Measurements from ENCODE around the gene DCST1.

Gene DCST1

DNA sequence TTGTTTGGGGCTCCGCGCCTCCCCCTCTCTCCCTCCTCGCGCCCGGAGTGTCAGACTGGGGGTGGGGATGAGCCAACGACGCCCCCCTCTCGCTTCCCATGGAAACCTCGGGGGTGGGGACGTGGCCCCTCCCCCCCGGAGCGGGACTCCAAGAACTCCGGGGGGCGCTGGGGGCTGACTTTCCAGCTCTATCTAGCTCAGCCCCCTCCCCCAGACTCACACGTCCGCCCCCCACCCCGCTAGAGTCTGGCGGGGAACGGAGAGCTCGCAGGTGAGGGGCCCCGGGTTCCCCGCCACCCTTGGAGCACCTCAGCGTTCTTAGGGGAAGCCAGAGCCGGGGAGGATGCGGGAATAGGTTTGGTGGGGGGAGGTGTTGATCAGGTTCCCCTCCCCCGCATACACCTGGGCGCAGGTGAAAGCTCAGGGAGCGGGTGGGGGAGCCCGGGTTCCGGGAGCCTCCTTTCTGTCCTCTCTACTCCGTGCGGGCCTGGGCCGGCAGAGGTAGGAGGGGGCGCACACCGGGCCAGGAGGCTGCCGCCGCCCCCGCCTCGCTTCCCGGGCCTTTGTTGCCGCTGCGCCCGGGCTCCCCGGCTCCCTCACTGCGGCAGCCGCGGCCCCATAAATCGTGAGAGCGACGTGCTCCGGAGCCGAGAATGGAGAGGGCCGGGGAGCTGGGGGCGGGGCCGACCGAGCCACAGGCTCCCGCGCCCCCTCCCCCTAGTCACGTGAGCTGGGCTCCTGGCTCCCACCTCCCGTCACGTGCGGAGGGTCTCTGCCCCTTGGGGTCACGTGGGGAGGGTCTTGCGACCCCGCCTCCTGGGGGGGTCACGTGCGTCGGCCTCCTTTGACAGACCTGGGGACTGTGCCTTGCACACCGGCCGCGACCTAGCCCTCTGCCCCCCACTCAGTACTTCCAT is 46.9 kb downstream of the DCST1 start:
- no peaks in the 10 kb centered on the region for H3K36me3 Mint-ChIP-seq
- H3K4me3 Mint-ChIP-seq, result peak overlapping the region; percentile 43
- H3K27ac Mint-ChIP-seq, result no peak overlapping the region
- DNase-seq (ENCODE audit: low spot score in 2 of 2), result peak in 1 of 2 donors; percentile 48
- H3K27me3 Mint-ChIP-seq, result peaks cover 17% of the 10 kb centered on the region
- peaks cover 37% of the 10 kb centered on the region for H3K4me1 Mint-ChIP-seq
- ATAC-seq (ENCODE audit: low read depth), result no peak
- H3K9me3 Mint-ChIP-seq, result no peaks in the 10 kb centered on the region

DNA sequence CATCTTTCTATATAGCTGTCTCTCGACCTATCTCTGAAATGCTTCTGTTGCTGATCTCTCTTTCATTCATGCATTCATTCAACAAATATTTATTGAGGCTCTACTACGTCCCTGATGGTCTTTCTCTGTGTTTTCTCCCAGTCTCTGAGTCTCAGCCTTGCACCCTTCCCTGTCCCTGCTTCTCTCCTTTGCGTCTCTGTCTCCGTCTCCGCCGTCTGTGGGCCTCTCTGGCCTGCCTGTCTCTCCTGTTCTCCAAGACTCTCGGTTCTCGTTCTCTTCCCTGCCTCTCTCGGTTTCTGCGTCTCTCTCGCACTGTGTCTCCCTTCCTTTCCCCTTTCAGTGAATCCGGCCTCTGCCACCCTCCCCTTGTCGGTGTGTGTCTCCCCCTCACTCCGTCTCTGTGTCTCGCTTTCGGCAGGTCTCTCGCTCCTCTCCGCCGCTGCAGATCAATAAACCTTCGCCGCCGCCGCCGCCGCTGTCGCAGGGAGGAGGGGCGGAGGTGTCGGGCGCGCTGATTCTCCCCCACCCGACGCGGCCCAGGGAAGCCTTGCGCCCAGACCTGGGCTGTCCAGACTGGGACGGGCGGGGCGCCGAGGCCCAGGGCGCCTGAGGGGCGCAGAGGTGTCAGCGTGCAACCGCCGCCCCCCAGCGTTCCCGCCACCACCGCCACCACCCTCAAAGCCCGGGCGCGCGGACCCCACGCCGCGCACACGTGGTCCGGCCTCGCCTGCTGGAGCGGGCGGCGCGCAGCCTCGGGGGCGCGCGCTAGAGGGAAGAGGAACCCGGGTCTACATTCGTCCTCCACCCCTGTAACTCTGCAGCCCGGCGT is 48.1 kb downstream of the DCST1 start:
- no peaks in the 10 kb centered on the region for H3K9me3 Mint-ChIP-seq
- H3K27me3 Mint-ChIP-seq, result peaks cover 17% of the 10 kb centered on the region
- ATAC-seq (ENCODE audit: low read depth) (no peak), DNase-seq (ENCODE audit: low spot score in 2 of 2) (no peak)
- peak overlapping the region; percentile 62 for H3K4me3 Mint-ChIP-seq
- H3K4me1 Mint-ChIP-seq, result peaks cover 41% of the 10 kb centered on the region
- peak overlapping the region; percentile 7 for H3K27ac Mint-ChIP-seq
- no peaks in the 10 kb centered on the region for H3K36me3 Mint-ChIP-seq

DNA sequence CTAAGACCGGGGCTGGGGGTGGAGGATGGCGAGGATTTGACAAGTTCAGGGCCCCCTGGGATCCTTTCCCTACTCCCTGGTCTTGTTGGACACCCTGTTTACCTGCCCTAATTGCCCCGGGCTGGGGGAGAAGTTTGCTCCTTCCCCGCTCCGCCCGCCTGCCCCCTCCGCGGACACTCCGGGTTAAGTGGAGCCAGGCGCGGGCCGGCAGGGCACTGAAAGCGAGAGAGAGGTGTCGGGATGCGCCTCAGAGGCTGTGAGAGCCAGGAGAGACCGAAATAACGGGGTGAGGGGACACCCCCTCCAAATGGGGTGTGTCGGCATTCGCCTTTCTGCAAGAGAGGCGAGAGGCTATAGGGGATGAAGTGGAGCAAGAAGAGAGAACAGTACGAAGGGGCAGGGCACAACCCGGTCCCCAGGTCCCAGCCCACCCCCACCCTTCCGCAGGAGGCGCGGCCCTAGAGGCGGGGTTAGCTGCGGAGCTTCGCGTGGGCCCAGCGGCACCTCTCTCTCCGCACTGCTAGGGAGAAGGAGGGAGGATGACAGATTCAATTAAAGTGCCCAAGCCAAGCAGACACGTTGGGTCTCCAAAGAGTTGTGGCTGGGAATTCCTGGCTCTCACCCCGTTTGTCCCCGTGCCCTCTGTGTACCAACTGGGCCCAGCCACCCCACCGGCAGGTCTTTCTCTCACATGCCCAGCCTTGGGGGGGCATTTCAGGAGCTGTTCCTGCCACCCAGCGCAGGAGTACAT is 48.9 kb downstream of the DCST1 start:
- ATAC-seq (ENCODE audit: low read depth) (no peak), DNase-seq (ENCODE audit: low spot score in 2 of 2) (no peak)
- H3K27ac Mint-ChIP-seq, result no peak overlapping the region
- peaks cover 41% of the 10 kb centered on the region for H3K4me1 Mint-ChIP-seq
- H3K9me3 Mint-ChIP-seq, result no peaks in the 10 kb centered on the region
- no peaks in the 10 kb centered on the region for H3K36me3 Mint-ChIP-seq
- H3K4me3 Mint-ChIP-seq, result peak overlapping the region; percentile 42
- peaks cover 17% of the 10 kb centered on the region for H3K27me3 Mint-ChIP-seq

DNA sequence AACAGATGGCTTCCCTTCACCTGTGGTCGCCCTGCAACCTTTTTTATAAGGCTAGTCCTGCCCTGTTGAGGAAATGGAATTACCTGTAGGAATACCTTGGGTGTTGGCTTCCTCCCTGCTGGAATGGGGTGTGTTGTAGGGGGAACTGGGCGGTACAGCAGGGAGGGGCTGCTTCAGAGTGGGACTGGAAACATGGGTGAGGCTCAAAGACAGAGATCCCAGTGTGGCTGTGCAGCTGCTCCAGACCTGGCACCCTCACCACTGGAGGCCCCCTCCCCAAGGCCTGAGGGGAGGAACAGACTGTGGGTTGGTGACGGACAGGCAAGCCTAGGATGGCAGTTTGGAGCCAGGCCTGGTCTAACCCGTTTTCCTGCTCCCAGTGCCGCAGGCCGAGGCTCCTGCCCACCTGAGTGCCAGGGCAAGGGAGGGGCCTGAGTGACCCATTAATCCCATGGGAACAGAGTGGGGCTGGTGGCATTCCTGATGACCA is 49.5 kb downstream of the DCST1 start:
- Mint-ChIP-seq H3K27me3 (peaks cover 17% of the 10 kb centered on the region), H3K36me3 (no peaks in the 10 kb centered on the region), H3K9me3 (no peaks in the 10 kb centered on the region), H3K4me1 (peaks cover 36% of the 10 kb centered on the region), H3K4me3 (peak overlapping the region; percentile 6), H3K27ac (no peak overlapping the region)
- DNase-seq (ENCODE audit: low spot score in 2 of 2) (no peak), ATAC-seq (ENCODE audit: low read depth) (no peak)

DNA sequence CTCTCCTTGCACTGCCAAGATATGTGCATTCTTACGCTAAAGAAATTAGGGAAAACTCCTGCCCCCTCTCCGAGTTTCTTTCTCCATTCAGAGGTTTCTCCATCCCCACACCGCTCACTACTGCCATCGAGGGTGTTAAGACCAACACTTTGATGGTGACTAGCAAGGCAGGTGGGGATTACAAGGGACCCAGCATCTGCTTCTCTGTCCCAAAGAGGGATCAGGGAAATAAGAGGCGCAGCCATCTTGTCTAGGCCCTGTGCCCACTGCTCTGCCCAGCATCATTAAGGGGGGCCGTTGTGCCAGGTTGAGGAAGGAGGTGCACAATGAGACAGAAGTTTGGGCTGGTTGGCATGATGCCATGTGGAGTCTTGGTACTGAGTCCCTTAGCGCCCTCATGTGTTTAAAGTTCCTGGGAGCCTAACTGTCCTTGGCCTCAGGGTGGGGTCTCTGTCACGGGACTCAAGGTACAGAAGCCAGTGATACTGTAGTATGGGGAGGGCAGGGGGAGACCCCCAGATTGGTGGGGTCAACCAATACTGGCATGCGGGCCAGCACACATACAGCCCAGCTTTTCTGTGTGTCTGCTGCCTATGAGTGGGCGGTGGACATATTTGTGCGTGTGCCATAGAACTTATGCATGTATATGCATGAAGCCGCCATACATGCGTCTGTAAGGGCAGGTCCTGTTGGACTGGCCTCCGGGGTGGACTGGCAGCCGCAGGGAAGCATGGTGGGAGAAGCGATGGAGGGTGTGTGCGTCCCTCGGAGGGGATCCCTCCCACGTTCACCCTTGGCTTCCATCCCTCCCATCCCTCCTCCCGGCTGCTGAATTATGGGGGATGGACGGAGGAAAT is 50.5 kb downstream of the DCST1 start:
- peaks cover 17% of the 10 kb centered on the region for H3K27me3 Mint-ChIP-seq
- H3K4me3 Mint-ChIP-seq, result peak overlapping the region; percentile 90
- ATAC-seq (ENCODE audit: low read depth), result no peak
- H3K27ac Mint-ChIP-seq, result peak overlapping the region; percentile 80
- DNase-seq (ENCODE audit: low spot score in 2 of 2), result no peak
- peaks cover 36% of the 10 kb centered on the region for H3K4me1 Mint-ChIP-seq
- H3K9me3 Mint-ChIP-seq, result no peaks in the 10 kb centered on the region
- no peaks in the 10 kb centered on the region for H3K36me3 Mint-ChIP-seq

DNA sequence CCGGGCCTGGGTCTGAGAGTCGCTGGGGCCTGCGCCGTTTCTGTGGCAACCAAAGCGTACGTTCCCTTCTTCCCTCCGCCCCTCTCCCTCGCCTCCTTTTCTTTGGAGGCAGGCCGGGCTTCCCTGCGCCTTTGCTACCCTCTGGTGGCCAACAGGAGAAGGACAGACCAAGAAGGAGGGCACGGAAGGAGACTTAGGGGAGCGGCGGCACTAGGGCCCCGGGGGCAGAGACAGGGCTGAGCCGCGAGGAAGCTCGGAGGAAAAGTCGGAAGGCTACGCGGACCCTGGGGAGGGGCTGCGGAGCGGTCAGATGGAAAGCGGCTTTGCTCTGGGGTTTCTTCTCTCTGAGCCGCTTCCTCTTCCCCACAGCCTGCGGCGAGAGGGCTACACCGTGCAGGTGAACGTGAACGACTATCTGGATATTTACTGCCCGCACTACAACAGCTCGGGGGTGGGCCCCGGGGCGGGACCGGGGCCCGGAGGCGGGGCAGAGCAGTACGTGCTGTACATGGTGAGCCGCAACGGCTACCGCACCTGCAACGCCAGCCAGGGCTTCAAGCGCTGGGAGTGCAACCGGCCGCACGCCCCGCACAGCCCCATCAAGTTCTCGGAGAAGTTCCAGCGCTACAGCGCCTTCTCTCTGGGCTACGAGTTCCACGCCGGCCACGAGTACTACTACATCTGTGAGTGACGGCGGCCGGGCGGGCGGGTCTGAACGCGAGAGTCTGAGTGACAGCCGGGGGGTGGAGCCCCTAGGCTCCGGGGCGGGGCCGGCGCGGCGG is 51.3 kb downstream of the DCST1 start:
- H3K4me3 Mint-ChIP-seq, result peak overlapping the region; percentile 90
- H3K27me3 Mint-ChIP-seq, result peaks cover 13% of the 10 kb centered on the region
- peak; percentile 93 for DNase-seq (ENCODE audit: low spot score in 2 of 2)
- peak overlapping the region; percentile 80 for H3K27ac Mint-ChIP-seq
- peak; percentile 74 for ATAC-seq (ENCODE audit: low read depth)
- H3K4me1 Mint-ChIP-seq, result peaks cover 29% of the 10 kb centered on the region
- H3K9me3 Mint-ChIP-seq, result no peaks in the 10 kb centered on the region
- no peaks in the 10 kb centered on the region for H3K36me3 Mint-ChIP-seq

DNA sequence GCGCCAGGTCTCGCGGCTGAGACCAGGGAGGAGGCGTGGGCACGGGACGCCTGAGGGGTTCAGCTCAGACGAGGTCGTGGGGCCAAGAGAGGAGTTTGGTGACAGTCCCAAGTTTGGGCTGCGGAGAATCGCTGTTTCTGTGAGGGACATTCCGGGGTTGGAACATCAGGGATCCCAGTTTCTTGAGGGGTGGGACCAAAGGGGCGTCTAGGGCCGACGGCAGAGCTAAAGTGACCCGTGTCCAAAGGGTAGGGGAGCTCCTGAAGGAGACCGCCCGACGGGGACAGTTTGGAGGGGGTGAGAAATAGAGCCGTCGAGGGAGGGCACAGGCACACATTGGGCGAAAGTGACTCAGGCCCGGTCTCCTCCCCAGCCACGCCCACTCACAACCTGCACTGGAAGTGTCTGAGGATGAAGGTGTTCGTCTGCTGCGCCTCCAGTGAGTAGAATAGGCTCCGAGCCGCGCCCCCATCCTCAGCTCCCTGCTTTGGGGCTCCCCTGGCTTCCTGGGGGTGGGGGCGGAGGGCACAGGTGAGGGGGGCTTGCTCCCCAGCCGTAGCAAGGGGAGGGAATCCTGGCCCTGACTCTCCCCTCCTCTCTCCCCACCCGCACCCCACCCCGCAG is 52.0 kb downstream of the DCST1 start:
- H3K36me3 Mint-ChIP-seq, result no peaks in the 10 kb centered on the region
- ATAC-seq (ENCODE audit: low read depth) (peak; percentile 16), DNase-seq (ENCODE audit: low spot score in 2 of 2) (peak in 1 of 2 donors; percentile 49)
- peaks cover 28% of the 10 kb centered on the region for H3K4me1 Mint-ChIP-seq
- peak overlapping the region; percentile 80 for H3K27ac Mint-ChIP-seq
- peaks cover 13% of the 10 kb centered on the region for H3K27me3 Mint-ChIP-seq
- H3K4me3 Mint-ChIP-seq, result peak overlapping the region; percentile 90
- no peaks in the 10 kb centered on the region for H3K9me3 Mint-ChIP-seq

DNA sequence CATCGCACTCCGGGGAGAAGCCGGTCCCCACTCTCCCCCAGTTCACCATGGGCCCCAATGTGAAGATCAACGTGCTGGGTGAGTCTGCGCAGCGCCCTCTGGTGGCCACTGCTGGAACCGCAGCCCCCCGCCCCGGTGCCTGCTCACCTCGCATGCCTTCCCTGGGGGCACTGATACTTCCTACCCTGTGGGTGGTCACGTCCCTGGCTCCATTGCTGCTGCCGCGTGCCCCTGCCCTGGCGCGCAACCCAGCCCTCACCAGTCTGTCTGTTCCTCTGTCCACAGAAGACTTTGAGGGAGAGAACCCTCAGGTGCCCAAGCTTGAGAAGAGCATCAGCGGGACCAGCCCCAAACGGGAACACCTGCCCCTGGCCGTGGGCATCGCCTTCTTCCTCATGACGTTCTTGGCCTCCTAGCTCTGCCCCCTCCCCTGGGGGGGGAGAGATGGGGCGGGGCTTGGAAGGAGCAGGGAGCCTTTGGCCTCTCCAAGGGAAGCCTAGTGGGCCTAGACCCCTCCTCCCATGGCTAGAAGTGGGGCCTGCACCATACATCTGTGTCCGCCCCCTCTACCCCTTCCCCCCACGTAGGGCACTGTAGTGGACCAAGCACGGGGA is 52.6 kb downstream of the DCST1 start:
- Mint-ChIP-seq H3K27me3 (peaks cover 13% of the 10 kb centered on the region), H3K27ac (peak overlapping the region; percentile 80), H3K4me1 (peaks cover 28% of the 10 kb centered on the region), H3K36me3 (no peaks in the 10 kb centered on the region), H3K4me3 (peak overlapping the region; percentile 70), H3K9me3 (no peaks in the 10 kb centered on the region)
- DNase-seq (ENCODE audit: low spot score in 2 of 2), result peak; percentile 89 to 95
- peak; percentile 17 for ATAC-seq (ENCODE audit: low read depth)

DNA sequence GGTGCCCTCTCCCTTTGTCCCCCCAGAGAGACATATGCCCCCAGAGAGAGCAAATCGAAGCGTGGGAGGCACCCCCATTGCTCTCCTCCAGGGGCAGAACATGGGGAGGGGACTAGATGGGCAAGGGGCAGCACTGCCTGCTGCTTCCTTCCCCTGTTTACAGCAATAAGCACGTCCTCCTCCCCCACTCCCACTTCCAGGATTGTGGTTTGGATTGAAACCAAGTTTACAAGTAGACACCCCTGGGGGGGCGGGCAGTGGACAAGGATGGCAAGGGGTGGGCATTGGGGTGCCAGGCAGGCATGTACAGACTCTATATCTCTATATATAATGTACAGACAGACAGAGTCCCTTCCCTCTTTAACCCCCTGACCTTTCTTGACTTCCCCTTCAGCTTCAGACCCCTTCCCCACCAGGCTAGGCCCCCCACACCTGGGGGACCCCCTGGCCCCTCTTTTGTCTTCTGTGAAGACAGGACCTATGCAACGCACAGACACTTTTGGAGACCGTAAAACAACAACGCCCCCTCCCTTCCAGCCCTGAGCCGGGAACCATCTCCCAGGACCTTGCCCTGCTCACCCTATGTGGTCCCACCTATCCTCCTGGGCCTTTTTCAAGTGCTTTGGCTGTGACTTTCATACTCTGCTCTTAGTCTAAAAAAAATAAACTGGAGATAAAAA is 53.4 kb downstream of the DCST1 start:
- DNase-seq (ENCODE audit: low spot score in 2 of 2) (no peak), ATAC-seq (ENCODE audit: low read depth) (no peak)
- Mint-ChIP-seq H3K27ac (no peak overlapping the region), H3K4me3 (no peak overlapping the region), H3K9me3 (no peaks in the 10 kb centered on the region), H3K36me3 (no peaks in the 10 kb centered on the region), H3K4me1 (peaks cover 23% of the 10 kb centered on the region), H3K27me3 (peaks cover 8% of the 10 kb centered on the region)

DNA sequence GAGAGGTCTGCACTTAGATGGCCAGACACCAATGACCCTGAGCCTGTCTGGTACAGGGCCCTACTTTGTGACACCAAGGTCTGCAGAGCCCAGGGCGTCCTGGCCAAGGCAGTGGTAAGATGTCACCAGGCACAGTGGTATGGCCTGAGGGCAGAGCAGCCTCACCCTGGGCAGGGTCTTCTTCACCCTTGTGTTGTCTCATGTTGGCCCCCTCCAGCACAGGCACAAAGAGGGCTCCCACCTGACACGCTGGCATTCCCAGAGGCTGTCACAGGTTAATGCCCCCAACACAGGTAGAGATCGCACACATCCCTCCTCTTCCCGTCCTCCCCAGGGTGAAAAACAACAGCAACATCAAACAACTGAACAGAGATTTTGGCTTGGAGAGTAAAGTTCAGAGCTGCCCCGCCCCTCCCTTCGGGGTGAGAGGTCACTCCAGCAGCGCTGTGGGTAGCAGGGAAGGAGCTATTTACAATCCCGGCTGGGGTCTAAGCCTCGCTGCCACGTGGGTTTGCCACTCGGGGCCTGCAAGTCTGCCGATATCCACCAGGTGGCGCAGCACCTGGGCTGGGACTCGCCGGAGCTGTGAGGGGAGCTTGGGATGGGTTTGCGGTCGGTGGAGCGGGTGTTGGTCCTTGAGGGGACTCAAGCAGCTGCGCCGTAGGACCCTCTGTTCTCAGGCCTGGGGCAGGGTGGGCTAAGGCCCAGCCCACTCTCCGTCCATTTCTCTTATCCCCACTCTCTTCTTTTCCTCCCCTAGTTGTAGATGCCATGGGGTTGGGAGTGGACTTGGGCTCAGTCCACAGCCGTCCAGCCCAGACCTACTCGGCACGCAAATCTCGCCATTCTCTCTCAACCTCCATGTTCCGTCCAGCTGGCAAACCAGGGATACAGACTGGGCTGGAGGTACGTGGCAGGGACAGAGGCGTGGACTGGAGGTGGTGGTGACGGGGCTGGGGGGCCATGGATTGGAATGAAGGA is 57.7 kb downstream of the DCST1 start:
- no peak overlapping the region for H3K27ac Mint-ChIP-seq

More for the DNA sequence above, 57.7 kb downstream of the DCST1 start:
- no peaks in the 10 kb centered on the region for H3K36me3 Mint-ChIP-seq
- H3K4me3 Mint-ChIP-seq, result no peak overlapping the region
- DNase-seq (ENCODE audit: low spot score in 2 of 2), result peak; percentile 80 to 86
- peak; percentile 77 for ATAC-seq (ENCODE audit: low read depth)
- H3K9me3 Mint-ChIP-seq, result no peaks in the 10 kb centered on the region
- peaks cover 2% of the 10 kb centered on the region for H3K27me3 Mint-ChIP-seq
- peaks cover 2% of the 10 kb centered on the region for H3K4me1 Mint-ChIP-seq
